NCI-H2107 treated with DMSO at 0.1 percent for 48 hours (cell line): ENCODE data around the gene ITPR3.

Experiments used
- DNase-seq: peaks from one replicate; lab custom pipeline; 2025; ENCODE audit not compliant: unreplicated experiment; lab: John Stamatoyannopoulos, UW

Gene ITPR3

DNA sequence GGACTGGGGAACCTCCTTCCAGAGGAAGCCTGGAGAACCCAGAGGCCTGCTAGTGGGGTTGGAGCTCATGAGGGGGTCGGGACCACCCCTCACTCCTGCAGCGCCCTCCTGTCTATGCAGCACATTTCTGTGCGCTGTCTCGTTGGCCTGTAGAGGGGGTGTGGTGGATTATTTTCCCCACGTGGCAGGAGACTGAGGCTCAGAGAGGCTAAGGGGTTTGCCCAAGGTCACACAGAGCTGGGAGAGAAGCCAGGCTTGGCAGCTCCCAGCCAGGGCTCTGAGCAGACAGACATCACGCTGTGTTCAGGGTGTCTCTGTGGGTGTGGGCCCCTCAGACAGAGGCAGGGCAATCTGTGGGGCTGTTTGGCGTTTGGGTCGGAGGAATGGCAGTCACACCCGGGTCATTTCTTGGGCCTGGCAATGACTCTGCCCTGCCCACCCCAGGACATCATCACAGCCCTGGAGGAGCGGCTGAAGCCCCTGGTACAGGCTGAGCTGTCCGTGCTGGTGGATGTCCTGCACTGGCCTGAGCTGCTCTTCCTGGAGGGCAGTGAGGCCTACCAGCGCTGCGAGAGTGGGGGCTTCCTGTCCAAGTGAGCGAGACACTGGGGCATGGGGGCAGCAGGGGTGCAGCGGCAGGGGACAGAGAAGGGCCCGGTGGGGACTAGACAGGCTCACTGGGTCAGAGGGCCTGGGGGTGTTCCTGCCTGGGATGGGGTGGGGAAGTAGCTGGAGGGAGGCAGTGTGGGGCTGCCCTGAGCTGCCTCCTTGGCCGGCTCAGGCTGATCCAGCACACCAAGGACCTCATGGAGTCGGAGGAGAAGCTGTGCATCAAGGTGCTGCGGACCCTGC, 62.7 kb downstream of the ITPR3 start:
- DNase-seq = no peak

- no peak for DNase-seq
These were observed 63.3 kb downstream of the ITPR3 start for GRCh38 chr6:33684428-33684896.

GRCh38 chr6:33684983-33685382, 63.9 kb downstream of the ITPR3 start:
- no peak for DNase-seq

GRCh38 chr6:33685411-33686224, 64.5 kb downstream of the ITPR3 start:
- DNase-seq = no peak

DNA sequence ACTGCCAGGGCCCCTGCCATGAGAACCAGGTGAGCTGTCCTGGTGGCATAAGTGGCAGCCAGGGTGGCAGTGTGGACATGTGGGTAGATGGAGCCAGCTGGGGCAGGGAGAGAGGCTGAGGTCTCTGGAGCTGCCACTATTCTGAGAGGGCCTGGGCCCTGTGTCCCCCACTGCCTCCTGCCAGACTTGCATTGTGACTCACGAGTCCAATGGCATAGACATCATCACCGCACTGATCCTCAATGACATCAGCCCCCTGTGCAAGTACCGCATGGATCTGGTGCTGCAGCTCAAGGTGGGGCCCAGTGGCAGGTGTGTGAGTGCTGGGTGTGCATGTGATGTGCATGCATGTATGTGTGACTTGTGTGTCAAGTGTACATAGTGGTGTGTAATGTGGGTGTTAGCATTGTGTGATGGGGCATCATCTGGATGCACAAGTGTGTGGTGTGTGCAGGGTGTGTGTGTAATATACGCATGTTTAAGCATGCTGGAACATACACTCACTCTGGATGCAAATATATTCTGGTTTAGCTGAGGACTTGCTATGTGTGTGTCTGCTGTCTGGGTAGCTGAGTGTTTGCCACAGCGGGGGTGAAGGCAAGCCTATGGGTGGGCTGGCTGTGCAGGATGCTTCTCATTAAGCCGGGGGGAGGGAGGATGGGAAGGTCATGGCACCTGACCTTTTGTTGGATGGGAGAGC, 65.3 kb downstream of the ITPR3 start:
- DNase-seq = no peak

GRCh38 chr6:33686981-33687975, 66.2 kb downstream of the ITPR3 start:
- no peak for DNase-seq

GRCh38 chr6:33688006-33688405, 66.9 kb downstream of the ITPR3 start:
- DNase-seq = no peak

DNA sequence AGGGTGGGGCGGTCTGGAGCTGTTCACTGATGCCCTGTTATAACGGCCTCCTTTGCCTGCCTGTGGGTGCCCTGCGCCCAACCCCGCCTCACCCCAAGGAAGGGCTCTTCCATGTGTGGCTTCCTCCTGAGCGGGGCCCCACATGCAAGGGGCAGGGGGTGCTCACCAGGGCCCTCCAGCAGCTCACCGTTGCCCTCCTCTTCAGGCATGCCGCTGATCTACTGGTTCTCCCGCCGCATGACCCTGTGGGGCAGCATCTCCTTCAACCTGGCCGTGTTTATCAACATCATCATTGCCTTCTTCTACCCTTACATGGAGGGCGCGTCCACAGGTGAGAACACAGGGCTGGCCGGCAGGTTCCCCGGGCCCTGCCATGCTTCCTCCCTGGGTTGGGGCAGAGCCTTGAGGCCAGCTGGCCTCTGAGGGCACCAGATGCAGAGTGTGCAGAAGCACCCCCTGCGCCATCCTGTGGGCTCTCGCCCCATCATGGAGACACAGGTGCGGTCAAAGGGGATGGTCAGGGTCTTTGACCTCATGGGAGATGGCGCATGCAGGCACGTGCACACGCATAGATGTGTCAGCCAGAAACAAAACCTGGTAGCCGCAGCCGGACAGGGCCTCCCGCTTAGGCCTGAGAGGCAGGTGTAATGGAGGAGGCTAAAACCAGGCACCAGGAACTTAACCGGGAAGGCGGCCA, 67.5 kb downstream of the ITPR3 start:
- DNase-seq = no peak

- DNase-seq = no peak
These were observed 68.0 kb downstream of the ITPR3 start for GRCh38 chr6:33689148-33689494.

DNA sequence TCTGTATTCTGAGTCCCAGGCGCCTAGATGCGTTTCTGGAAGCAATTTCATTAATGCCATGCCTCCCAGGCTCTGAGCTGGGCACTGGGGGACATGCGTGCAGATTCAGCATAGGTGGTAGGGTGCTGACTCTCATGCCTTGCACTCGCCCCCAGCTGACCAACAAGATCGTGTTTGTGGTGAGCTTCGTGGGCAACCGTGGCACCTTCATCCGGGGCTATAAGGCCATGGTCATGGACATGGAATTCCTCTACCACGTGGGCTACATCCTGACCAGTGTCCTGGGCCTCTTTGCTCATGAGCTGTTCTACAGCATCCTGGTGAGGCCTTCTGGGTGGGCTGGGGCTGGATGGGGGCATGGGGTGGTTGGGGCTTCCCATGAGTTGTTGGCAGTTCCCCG, 68.8 kb downstream of the ITPR3 start:
- no peak for DNase-seq

GRCh38 chr6:33690766-33691165, 69.6 kb downstream of the ITPR3 start:
- DNase-seq = no peak

DNA sequence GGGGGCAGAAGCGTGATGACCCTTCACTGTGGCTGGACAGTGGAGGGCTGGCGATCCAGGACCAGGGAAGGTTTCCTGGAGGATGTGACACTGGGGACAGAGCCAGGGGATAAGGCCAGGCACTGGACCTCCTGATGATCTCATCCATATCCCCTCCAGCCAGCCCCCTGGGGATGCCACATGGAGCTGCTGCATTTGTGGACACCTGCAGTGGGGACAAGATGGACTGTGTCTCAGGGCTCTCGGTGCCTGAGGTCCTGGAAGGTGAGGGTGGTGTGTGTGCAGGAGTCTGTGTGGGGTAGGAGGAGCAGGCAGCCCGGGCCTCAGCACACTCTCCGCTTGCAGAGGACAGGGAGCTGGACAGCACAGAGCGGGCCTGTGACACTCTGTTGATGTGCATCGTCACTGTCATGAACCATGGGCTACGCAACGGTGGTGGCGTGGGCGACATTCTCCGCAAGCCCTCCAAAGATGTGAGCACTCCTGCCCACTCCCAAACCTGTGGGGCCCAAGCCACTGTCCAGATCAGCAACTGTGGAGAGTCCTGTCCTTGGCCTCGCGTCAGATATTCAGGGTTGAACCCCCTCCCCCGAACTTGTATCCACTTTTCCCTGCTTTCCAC, 70.4 kb downstream of the ITPR3 start:
- DNase-seq = no peak

DNA sequence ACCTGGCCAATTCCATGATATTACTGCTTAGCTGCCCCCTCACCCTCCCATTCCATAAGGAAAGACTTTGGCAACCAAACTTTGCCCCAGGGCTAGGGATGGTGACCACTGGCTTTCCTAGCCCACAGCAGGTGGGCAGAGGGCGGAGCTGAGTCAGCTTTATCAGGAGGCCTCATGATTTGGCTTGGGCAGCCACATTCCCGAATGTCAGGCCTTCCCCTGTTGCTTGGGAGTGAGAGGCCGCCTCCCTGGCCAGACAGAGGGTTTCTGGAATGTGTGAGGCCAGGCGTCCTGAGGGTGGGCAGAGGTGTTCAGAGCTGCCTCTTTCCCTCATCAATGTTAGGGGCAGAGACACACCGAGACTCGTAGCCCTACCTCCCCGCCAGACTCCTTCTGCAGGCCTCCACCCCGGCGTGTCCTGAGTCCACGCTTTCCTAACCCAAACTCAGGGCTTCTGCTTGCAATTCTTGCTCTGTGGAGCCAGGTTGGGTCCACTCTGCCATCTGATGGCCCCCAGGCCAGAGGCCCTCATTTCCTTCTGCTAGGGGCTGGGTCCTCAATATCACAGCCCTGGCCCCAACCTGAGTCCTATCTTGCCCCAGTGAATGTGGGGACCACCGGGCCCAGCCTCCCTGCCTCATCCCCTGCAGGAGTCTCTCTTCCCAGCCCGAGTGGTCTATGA, 71.1 kb downstream of the ITPR3 start:
- DNase-seq = no peak

DNA sequence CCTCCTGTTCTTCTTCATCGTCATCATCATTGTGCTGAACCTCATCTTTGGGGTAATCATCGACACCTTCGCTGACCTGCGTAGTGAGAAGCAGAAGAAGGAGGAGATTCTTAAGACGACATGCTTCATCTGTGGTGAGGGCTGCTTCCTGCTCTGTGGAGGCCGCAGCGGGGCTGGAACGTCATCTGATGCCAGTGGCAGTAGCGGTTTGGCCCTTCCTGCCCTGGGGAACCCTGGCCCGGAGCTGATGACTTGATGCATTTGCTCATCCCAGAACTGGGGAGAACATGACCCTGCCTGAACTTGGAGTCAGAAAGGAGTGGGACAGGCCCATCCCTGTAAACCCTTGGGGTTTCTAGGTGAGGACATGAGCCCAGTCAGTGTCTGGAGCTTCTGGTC, 71.6 kb downstream of the ITPR3 start:
- no peak for DNase-seq

GRCh38 chr6:33693186-33694105, 72.3 kb downstream of the ITPR3 start:
- DNase-seq = no peak

GRCh38 chr6:33694401-33694931, 73.3 kb downstream of the ITPR3 start:
- no peak for DNase-seq

- no peak for DNase-seq
These were observed 73.9 kb downstream of the ITPR3 start for GRCh38 chr6:33694977-33695376.
